GM19023 (cell line): ENCODE measurements around the gene GNAO1.

Experiments
- ATAC-seq: cut with Tn5 transposase; IDR thresholded peaks from one replicate; pipeline ENCODE4 v1.9.1; 2021; ENCODE audit warnings: mild to moderate bottlenecking, moderate library complexity; ENCODE audit not compliant: unreplicated experiment

GNAO1 gene

GRCh38 chr16:56191156-56191815 lies at the start of gene GNAO1:
TSS of gene GNAO1 (plus strand) at chr16:56191489. CDS start at chr16:56192236, 747 bp downstream.
- no peak for ATAC-seq

- no peak for ATAC-seq
Observed at GRCh38 chr16:56143666-56144065, 47.6 kb upstream of the GNAO1 start.

- ATAC-seq: no peak
Observed at GRCh38 chr16:56145369-56145768, 45.9 kb upstream of the GNAO1 start.

- no peak for ATAC-seq
Observed at GRCh38 chr16:56151621-56152020, 39.7 kb upstream of the GNAO1 start.

- no peak for ATAC-seq
Observed at GRCh38 chr16:56161658-56162057, 29.6 kb upstream of the GNAO1 start.

GRCh38 chr16:56163089-56163488 lies 28.2 kb upstream of the GNAO1 start:
- ATAC-seq: no peak

GRCh38 chr16:56163938-56164337 lies 27.4 kb upstream of the GNAO1 start:
- no peak for ATAC-seq

- ATAC-seq: no peak
Observed at GRCh38 chr16:56164636-56165035, 26.7 kb upstream of the GNAO1 start.

- ATAC-seq: no peak
Observed at GRCh38 chr16:56174411-56174810, 16.9 kb upstream of the GNAO1 start.

- ATAC-seq: no peak
Observed at GRCh38 chr16:56181401-56181800, 9.9 kb upstream of the GNAO1 start.

- ATAC-seq: no peak
Observed at GRCh38 chr16:56183266-56183665, 8.0 kb upstream of the GNAO1 start.

- no peak for ATAC-seq
Observed at GRCh38 chr16:56190048-56190676, 1.1 kb upstream of the GNAO1 start.

- no peak for ATAC-seq
Observed at GRCh38 chr16:56190677-56191155, 573 bp upstream of the GNAO1 start.

GRCh38 chr16:56191835-56192634 lies 746 bp downstream of the GNAO1 start:
- no peak for ATAC-seq

GRCh38 chr16:56192635-56192945 lies 1.3 kb downstream of the GNAO1 start:
- no peak for ATAC-seq

- ATAC-seq: no peak
Observed at GRCh38 chr16:56192986-56193945, 2.0 kb downstream of the GNAO1 start.

- ATAC-seq: no peak
Observed at GRCh38 chr16:56193951-56194726, 2.9 kb downstream of the GNAO1 start.

- no peak for ATAC-seq
Observed at GRCh38 chr16:56195151-56195550, 3.9 kb downstream of the GNAO1 start.

GRCh38 chr16:56196381-56196780 lies 5.1 kb downstream of the GNAO1 start:
- no peak for ATAC-seq
